OCI-M1 (cell line): Measurements from ENCODE around the gene CALML5.
"Not testable (repeated sequence)": the region's sequence is repeated elsewhere in the genome, so short reads cannot be mapped to it uniquely, and the experiment has no call there.

Source experiments
- DNase-seq: peaks from one replicate; lab custom pipeline; 2025; lab: John Stamatoyannopoulos, UW

CALML5 gene

DNA sequence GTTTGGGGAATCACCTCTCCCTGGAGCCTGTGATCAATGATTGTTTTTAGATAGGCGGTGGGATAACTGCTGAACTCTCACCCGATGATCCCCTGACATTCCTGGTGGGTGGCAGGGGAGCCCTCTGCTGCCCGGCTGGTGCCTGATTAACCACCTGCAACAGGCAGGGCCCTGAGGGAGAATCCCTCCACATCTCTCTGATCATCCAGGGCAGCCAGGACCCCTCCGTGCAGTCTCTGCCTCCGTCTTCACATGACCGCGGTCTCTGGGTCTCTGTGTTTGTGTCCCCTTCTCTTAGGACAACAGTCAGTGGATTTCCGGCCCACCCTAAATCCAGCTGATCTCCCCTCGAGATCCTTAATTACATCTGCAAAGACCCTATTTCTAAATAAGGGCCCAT is 17.4 kb downstream of the CALML5 start:
- DNase-seq, result no peak

GRCh38 chr10:5481121-5481520 is 18.2 kb downstream of the CALML5 start:
- no peak for DNase-seq

DNA sequence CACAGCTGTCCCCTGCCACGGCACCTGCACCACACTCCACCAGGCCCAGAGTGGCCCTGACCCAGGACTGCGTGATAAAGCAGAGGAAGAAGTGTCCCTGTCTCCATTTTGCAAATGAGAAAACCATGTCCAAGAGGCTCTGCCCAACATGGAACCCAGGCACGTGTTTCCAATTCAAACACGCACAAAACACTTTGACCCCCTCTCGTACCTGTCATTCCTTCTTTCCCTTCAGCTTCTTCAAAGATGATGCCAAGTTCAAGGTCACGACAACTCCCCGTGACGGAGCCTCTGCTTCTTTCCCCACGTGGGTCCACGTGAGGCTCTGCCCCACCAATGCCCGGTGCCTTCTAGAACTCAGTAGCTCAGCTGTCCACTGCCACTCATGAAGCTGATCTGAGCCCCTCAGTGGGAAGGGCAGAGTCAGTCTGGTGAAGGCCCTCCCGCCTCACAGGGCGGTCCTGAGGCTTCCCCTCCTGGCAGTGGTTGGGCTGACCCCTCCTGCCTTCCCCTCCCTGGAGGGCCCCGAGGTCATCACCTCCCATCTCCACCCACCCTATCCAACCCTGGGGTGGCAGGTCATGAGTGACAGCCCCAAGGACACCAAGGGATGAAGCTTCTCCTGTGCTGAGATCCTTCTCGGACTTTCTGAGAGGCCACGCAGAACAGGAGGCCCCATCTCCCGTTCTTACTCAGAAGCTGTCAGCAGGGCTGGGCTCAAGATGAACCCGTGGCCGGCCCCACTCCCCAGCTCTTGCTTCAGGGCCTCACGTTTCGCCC is 19.0 kb downstream of the CALML5 start:
- DNase-seq, result no peak

- DNase-seq, result peak; percentile 96
Observed at GRCh38 chr10:5479481-5480161, 19.7 kb downstream of the CALML5 start.

- DNase-seq, result no peak
Observed at GRCh38 chr10:5478694-5479305, 20.6 kb downstream of the CALML5 start.

GRCh38 chr10:5477948-5478693 is 21.2 kb downstream of the CALML5 start:
- DNase-seq, result peak; percentile 78

GRCh38 chr10:5476918-5477525 is 22.3 kb downstream of the CALML5 start:
- DNase-seq, result no peak

- not testable (repeated sequence) for DNase-seq
Observed at GRCh38 chr10:5475974-5476807, 23.2 kb downstream of the CALML5 start.

GRCh38 chr10:5475088-5475487 is 24.3 kb downstream of the CALML5 start:
- not testable (repeated sequence) for DNase-seq

GRCh38 chr10:5474642-5475041 is 24.7 kb downstream of the CALML5 start:
- DNase-seq, result not testable (repeated sequence)

- DNase-seq, result no peak
Observed at GRCh38 chr10:5470062-5470751, 29.2 kb downstream of the CALML5 start.

DNA sequence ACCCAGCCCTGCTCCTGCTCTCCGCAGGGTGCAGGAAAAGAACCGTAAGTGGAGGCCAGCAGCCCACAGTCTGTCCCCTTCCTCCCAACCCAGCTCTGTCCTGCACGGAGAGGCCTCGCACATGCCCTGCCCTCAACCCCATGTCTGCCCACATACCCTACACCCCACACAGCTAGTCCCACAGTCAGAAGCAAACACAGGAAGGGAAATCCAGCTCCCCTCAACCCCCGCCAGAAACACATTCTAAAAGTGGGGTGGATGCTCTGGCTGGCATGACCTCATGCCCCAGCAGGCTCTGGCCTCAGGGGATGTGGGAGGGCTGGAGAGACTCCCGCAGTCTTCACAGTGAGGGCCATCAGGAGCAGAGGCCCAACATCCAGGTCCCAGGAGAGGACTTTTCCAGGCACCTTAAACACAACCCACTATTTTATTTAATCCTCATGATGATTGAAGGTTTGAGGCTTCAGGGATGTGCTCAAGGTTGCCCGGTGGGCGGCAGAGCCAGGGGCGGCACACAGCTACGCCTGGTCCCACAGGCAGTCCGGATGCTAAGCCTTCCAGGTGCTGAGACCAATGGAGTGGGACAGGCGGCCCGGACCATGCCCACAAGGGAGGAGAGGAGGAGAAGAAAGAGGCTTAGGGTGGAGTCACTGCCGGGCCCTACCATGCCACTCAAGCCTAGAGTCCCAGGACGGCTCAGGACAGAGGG is 29.9 kb downstream of the CALML5 start:
- no peak for DNase-seq

DNA sequence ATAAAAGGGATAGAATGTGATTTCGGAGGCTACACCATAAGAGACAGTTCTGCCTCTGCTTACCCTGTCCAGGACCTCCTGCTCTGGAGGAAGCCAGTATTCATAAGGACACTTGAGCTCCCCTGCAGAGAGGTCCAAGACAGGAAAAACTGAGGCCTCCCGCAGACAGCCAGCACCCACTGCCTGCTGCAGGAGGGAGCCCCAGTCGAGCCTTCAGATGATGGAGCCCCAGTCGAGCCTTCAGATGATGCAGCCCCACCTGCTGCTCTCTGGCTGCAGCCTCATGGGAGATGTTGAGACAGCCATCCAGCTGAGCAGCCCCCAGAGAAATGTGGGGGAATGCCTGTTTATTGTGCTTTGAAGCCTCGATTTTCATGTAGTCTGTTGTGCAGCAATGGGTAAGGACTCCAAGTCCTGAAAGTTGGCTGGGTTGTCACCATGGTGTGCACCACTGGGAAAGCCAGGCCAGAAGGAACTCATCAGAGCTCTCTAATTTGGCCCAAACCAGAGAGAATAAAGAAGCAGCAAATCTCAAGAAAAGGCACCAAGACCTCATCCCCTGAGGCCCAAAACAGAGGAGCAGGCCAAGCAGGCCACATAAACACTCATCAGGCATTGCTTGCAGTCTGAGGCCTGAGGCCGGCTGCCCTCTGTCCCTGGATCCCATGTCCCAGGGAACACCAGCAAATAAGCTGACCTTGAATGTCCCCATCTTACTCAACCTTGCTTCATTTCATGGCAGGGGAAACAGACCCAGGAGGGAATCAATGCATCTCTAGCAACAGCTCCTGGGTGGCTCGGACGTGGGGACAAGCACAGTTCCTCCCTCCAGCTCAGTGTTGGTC is 30.9 kb downstream of the CALML5 start:
- DNase-seq, result no peak

- no peak for DNase-seq
Observed at GRCh38 chr10:5467634-5468255, 31.6 kb downstream of the CALML5 start.

DNA sequence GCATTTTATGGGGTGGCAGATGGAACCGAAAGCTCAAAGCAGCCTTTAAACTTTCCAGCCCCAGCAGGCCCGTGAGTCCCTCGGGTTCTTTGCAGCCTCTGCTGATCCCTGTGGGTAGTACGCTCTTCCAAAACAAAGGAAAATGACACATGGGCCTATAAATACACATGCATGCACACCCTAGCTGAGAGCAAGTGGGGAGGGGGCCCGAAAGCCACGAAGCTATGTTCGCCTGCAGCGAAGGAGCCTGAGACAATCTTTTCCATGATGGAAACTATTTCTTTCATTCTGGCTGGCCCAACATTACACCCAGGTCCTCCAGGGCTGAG is 32.2 kb downstream of the CALML5 start:
- DNase-seq, result no peak

GRCh38 chr10:5466451-5467206 is 32.7 kb downstream of the CALML5 start:
- no peak for DNase-seq

GRCh38 chr10:5465976-5466450 is 33.4 kb downstream of the CALML5 start:
- no peak for DNase-seq

DNA sequence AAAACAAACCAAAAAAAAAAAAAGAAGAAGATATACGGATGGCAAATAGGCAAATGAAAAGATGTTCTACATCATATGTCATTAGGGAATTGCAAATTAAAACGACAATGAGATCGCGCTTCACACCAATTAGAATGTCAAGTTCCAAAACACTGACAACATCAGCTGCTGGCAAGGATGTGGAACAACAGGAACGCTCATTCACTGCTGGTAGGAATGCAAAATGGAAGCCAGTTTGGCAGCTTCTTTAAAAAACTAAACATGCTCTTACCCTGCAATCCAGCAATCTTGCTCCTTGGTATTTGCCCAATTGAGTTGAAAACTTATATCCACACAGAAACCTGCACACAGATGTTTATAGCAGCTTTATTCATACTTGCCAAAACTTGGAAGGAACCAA is 34.8 kb downstream of the CALML5 start:
- DNase-seq, result no peak
